Epidermal melanocyte (primary cell): ENCODE measurements around the gene SLC44A5.

Experiments
- DNase-seq: peaks from one replicate; pipeline ENCODE4 v3.0.0; 2011; ENCODE audit warnings: low spot score; ENCODE audit not compliant: insufficient read length

SLC44A5 gene

GRCh38 chr1:75589637-75590036, 21.3 kb downstream of the SLC44A5 start:
- DNase-seq = no peak

- DNase-seq = no peak
Measured at GRCh38 chr1:75588779-75589475, 22.0 kb downstream of the SLC44A5 start.

GRCh38 chr1:75587692-75588091, 23.2 kb downstream of the SLC44A5 start:
- DNase-seq = no peak

DNA sequence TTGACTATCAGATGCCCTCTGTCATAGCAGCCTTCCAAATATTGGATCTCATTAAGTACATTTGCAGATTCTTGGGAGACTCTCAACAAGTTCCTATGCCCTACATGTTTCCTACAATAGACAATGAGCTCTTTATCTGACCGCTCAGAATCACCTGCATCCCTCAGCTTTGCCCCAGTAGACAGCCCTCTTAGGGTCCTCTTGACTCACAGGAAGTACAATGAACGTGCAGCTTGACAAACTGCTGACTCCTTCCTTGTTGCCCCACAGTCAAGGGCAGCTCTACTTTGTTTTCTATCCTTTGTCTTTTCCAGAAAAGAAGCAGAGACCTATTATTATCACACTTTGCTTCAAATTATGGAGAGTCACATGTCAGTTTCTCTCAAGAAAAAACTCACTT, 27.6 kb downstream of the SLC44A5 start:
- no peak for DNase-seq

DNA sequence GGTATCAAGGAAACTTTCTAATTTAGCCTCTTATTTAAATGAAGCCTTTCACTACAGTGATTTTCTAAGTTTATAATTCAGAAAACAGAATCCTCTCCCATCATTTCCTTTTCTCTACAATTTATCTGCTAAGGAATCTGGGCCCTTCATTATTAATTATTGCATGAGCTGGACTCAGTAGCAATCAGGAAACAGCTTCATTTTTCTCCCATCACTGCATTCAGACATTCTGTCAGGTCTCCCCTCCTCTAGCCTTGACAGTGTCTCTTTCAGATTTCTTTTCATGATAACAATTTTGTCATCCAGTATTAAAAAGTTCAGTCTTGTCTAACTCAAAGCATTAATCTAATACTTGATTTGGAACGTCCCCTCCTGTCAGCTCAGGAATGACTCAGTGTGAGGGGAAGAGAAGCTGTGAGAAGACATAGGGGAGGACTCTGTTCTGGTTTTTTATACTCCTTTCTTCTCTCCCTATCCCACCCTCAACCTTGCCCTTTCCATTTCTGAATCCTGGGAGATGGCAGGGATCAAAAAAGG, 28.1 kb downstream of the SLC44A5 start:
- no peak for DNase-seq

GRCh38 chr1:75579046-75579445, 31.9 kb downstream of the SLC44A5 start:
- no peak for DNase-seq

DNA sequence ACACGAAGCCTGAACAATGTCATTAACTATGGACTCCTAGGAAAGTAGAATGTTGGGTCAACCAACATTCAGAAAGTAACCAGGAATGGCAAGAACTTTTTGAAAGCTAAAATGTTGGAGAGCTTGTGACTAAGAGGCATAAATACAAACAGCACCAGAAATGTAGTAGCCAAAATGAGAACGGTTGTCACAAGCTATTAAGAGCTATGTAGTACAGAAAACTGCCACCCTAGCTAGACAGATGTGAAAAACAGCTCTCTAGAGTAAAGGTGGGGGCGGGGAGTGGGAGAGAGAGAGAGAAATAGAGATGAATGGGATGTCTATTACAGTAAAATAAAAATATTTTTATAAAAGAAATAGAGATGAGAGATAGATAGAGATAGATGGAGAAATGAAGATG, 35.1 kb downstream of the SLC44A5 start:
- DNase-seq = no peak

- no peak for DNase-seq
Measured at GRCh38 chr1:75567191-75567590, 43.7 kb downstream of the SLC44A5 start.

- DNase-seq = no peak
Measured at GRCh38 chr1:75559800-75560199, 51.1 kb downstream of the SLC44A5 start.

DNA sequence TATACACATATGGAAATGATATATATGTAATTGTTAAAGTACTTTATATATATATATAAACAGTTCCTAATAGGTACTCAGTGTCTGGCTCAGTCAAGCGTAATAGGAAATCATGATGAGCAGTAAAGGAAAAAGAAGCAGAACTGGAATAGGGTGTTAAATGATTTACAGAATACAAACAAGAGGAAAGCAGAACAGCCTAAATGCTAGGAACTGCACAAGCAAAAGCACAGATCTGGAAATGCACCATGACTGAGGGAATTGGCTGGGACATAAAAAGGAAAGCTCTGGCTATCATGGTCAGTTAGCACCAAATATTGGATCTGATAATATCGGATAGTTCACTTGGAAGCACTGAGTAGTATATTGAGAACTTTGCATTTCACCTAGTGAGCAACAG, 51.8 kb downstream of the SLC44A5 start:
- DNase-seq = no peak

GRCh38 chr1:75554870-75555269, 56.0 kb downstream of the SLC44A5 start:
- DNase-seq = no peak

DNA sequence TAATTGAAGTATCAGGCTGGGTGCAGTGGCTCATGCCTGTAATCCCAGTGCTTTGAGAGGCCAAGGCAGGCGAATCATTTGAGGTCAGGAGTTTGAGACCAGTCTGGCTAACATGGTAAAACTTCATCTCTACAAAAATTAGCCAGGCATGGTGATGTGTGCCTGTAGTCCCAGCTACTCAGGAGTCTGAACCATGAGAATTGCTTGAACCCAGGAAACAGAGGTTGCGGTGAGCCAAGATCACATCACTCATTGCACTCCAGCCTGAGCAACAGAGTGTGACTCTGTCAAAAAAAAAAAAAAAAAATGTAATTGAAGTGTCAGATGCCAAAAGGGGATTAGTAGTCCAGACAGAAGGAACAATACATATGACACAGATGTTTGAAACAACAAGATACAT, 56.7 kb downstream of the SLC44A5 start:
- DNase-seq = no peak

DNA sequence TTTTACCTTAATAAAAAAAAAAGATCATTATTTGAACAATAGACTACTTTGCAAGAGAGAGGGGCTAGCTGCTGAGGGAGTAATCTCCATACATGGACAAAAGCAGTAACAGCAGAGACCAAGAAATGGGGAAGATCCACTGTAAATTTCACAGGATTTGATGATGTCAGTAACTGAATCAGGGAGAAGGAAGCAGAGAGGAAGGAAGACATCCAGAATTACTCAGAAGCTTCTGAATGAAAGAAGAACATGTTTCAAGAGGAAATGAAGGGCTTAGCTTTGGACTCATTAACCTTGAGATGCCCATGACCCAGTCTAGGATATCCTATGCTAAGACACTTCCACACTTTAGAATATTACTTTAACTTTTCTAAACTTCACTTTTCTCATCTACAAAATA, 60.4 kb downstream of the SLC44A5 start:
- no peak for DNase-seq

DNA sequence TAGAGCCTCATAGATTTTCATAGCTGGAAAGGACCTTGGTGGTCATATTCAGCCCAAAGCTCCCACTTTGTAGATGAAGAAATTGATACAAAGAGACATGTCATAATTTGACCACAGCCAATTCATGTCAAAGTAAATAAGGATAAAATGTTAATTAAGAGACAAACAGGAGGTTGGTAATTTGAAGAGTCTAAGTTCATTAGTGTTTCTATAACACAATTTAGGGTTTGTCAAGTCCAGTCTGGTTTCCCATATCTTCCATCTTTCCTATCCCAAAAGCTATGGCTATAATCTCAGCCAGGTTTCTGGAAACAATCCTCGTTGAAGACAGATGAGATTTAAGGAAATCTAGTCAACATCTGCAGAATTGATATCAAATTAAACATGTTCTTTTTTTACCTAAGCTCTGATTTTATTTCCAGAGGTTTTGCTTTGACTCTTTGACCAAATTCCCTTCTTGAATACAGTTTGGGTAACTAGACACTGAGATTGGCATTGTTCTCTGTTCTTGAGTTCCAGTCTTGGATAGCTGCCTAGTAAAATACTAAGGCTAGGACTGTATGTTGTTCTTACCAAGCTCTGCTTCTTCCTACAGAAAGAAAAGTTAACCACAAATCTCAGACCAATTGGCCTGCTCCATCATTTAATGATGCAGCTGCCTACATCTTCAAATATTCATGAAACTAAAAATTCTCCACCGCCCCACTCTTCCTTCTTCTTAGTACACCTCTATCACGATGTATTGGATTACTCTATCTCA, 62.0 kb downstream of the SLC44A5 start:
- no peak for DNase-seq

- no peak for DNase-seq
Measured at GRCh38 chr1:75543705-75544104, 67.2 kb downstream of the SLC44A5 start.

- no peak for DNase-seq
Measured at GRCh38 chr1:75542818-75543570, 67.9 kb downstream of the SLC44A5 start.

DNA sequence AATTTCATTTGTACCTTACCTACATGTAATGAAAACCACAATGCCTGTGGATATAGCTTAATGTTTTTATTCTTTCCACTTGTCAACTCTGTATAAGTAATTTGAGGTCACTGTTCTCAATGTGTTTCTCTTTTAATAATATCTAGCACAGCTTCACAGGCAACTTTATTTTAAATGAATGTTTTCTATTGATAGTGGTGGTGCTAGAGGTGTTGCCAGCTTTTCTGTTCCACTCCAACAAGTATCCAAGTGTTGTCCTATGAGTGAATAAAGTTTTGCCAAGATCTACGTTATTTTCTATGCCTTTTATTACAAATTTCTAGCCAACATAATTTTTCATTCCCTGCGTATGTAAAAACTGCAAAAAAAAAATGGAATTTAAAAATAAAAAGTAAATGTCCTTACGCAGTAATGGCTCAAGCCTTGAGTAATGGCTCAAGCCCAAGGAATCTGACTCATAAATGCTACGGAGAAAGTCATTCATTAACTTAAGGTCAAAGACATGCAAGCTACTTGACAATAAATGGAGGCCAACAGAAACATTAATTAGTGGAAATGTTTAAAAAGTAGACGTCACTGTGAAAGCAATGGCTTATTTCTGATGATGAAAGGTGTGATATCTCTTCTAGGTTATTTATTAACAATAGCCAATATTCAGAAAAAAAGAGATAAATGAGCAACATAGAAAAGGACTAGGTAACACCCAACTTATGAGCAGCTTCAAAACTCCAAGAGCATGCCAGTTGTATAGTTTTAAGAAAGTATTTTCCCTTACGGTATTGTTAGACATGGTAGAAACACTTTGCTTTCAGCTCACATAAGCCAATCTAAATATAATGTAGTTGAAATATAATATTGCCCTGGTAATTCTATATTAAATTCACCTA, 71.4 kb downstream of the SLC44A5 start:
- DNase-seq = no peak

DNA sequence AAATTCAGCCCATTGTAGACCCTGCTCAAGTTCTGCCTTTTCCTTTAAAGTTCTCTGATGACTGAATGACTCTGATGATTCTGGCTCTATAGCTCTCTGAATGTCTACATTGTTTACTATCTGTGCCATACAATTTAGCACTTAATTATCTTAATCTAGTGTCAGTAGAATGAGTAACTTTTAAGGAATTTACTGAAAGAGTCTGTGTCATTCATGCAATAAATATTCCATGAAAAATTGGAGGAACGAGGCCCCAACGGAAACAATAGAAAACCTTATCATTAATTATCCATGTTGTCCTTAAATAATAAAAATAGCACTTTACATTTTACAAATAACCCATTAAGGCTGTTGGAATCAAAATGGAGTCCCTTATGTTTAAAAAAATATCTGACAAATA, 77.8 kb downstream of the SLC44A5 start:
- DNase-seq = no peak

- no peak for DNase-seq
Measured at GRCh38 chr1:75531570-75531969, 79.3 kb downstream of the SLC44A5 start.

- DNase-seq = no peak
Measured at GRCh38 chr1:75529488-75529887, 81.4 kb downstream of the SLC44A5 start.

DNA sequence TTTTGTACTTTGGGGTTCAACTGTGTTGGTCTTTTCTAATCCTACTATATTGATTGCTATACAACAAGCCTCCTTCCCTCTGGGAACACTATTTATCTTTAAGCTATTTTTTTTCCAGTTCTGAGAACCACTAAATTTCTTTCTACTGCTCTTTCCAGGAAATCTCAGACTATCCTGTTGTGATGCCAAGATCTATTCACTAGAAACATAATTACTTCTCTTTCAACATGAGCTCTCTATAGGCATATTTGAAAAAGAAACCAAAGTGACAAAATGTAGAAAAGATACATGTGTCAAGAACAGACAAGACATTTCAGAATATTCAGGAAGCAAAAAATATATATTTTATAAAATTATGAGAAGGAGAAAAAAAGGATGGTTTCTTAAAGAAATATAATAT, 82.9 kb downstream of the SLC44A5 start:
- DNase-seq = no peak
